ENCODE data around the gene CSRNP2.

CSRNP2 gene

GRCh38 chr12:51076236-51076930, 7.0 kb downstream of the CSRNP2 start:
- Histone ChIP-seq H3K4me3 (ENCODE audit: low read length) (no peak overlapping the region), H3K4me1 (ENCODE audit: insufficient read depth, low read length) (peaks cover 2% of the 10 kb centered on the region; the same call in 1 of the 2 replicates), H3K27me3 (ENCODE audit: insufficient read depth, low read length) (no peaks in the 10 kb centered on the region), H3K9me3 (ENCODE audit: insufficient read depth, low read depth, low read length) (no peaks in the 10 kb centered on the region), H3K9ac (ENCODE audit: low read depth, low read length) (no peak overlapping the region), H3K36me3 (ENCODE audit: insufficient read depth, low read depth, low read length) (peaks cover 29% of the 10 kb centered on the region), H3K27ac (ENCODE audit: low read length) (no peak overlapping the region)

- Histone ChIP-seq H3K4me3 (ENCODE audit: low read length) (no peak overlapping the region), H3K36me3 (ENCODE audit: insufficient read depth, low read depth, low read length) (peaks cover 39% of the 10 kb centered on the region), H3K4me1 (ENCODE audit: insufficient read depth, low read length) (no peaks in the 10 kb centered on the region), H3K27ac (ENCODE audit: low read length) (no peak overlapping the region), H3K9me3 (ENCODE audit: insufficient read depth, low read depth, low read length) (no peaks in the 10 kb centered on the region), H3K9ac (ENCODE audit: low read depth, low read length) (no peak overlapping the region), H3K27me3 (ENCODE audit: insufficient read depth, low read length) (no peaks in the 10 kb centered on the region)
Measured at GRCh38 chr12:51075390-51075789, 8.0 kb downstream of the CSRNP2 start.

GRCh38 chr12:51071663-51072062, 11.7 kb downstream of the CSRNP2 start:
- Histone ChIP-seq H3K9me3 (ENCODE audit: insufficient read depth, low read depth, low read length) (no peaks in the 10 kb centered on the region), H3K9ac (ENCODE audit: low read depth, low read length) (no peak overlapping the region), H3K27ac (ENCODE audit: low read length) (no peak overlapping the region), H3K36me3 (ENCODE audit: insufficient read depth, low read depth, low read length) (peaks cover 68% of the 10 kb centered on the region), H3K4me3 (ENCODE audit: low read length) (no peak overlapping the region), H3K4me1 (ENCODE audit: insufficient read depth, low read length) (no peaks in the 10 kb centered on the region), H3K27me3 (ENCODE audit: insufficient read depth, low read length) (no peaks in the 10 kb centered on the region)

GRCh38 chr12:51070004-51070403, 13.4 kb downstream of the CSRNP2 start:
- Histone ChIP-seq H3K9me3 (ENCODE audit: insufficient read depth, low read depth, low read length) (no peaks in the 10 kb centered on the region), H3K27ac (ENCODE audit: low read length) (no peak overlapping the region), H3K4me3 (ENCODE audit: low read length) (no peak overlapping the region), H3K36me3 (ENCODE audit: insufficient read depth, low read depth, low read length) (peaks cover 77% of the 10 kb centered on the region), H3K27me3 (ENCODE audit: insufficient read depth, low read length) (no peaks in the 10 kb centered on the region), H3K4me1 (ENCODE audit: insufficient read depth, low read length) (no peaks in the 10 kb centered on the region), H3K9ac (ENCODE audit: low read depth, low read length) (no peak overlapping the region)

DNA sequence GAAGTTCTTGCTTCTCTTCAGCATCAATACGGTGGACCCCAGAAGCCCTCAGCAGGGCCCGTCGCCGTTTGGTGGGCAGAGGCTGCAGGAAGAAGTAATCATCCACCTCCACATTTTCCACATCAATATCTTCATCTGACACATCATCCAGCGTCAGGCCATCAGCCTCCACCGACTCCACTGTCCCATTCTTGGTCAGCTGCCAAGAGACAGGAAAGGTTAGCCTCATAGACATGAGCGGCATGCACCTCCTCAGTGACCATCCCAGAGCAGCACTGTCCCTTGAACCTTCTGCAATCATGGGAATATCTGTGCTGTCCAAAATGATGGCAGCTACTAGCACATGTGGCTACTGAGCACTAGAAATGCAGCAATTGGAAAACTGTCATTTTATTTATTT, 15.6 kb downstream of the CSRNP2 start:
- H3K9ac ChIP-seq (ENCODE audit: low read depth, low read length) = no peak overlapping the region
- H3K4me3 ChIP-seq (ENCODE audit: low read length) = no peak overlapping the region
- H3K36me3 ChIP-seq (ENCODE audit: insufficient read depth, low read depth, low read length) = peaks cover 88% of the 10 kb centered on the region

GRCh38 chr12:51067229-51067628, 16.2 kb downstream of the CSRNP2 start:
- peaks cover 89% of the 10 kb centered on the region for H3K36me3 ChIP-seq (ENCODE audit: insufficient read depth, low read depth, low read length)
- no peak overlapping the region for H3K27ac ChIP-seq (ENCODE audit: low read length)
- no peak overlapping the region for H3K9ac ChIP-seq (ENCODE audit: low read depth, low read length)
- H3K4me3 ChIP-seq (ENCODE audit: low read length) = no peak overlapping the region
- no peaks in the 10 kb centered on the region for H3K27me3 ChIP-seq (ENCODE audit: insufficient read depth, low read length)
- no peaks in the 10 kb centered on the region for H3K9me3 ChIP-seq (ENCODE audit: insufficient read depth, low read depth, low read length)
- H3K4me1 ChIP-seq (ENCODE audit: insufficient read depth, low read length) = no peaks in the 10 kb centered on the region

More for the DNA sequence above, 15.6 kb downstream of the CSRNP2 start:
- H3K27ac ChIP-seq (ENCODE audit: low read length) = no peak overlapping the region
- H3K9me3 ChIP-seq (ENCODE audit: insufficient read depth, low read depth, low read length) = no peaks in the 10 kb centered on the region
- H3K4me1 ChIP-seq (ENCODE audit: insufficient read depth, low read length) = no peaks in the 10 kb centered on the region
- H3K27me3 ChIP-seq (ENCODE audit: insufficient read depth, low read length) = no peaks in the 10 kb centered on the region

DNA sequence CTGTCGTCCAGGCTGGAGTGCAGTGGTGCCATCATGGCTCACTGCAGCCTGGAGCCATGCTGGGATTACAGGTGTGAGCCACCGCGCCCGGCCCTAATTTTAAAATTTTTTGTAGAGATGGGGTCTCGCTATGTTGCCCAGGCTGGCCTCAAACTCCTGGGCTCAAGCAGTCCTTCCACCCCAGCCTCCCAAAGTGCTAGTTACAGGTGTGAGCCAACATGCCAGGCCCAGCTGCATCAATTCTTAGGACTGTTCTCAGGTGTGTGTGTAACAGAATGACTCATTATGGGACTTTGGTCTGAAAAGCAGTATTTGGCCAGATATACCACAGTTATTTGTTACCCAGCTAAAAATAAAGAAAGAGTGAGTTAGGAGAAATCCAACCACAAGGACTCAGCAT, 17.9 kb downstream of the CSRNP2 start:
- Histone ChIP-seq H3K9me3 (ENCODE audit: insufficient read depth, low read depth, low read length) (no peaks in the 10 kb centered on the region), H3K36me3 (ENCODE audit: insufficient read depth, low read depth, low read length) (peaks cover 84% of the 10 kb centered on the region)

DNA sequence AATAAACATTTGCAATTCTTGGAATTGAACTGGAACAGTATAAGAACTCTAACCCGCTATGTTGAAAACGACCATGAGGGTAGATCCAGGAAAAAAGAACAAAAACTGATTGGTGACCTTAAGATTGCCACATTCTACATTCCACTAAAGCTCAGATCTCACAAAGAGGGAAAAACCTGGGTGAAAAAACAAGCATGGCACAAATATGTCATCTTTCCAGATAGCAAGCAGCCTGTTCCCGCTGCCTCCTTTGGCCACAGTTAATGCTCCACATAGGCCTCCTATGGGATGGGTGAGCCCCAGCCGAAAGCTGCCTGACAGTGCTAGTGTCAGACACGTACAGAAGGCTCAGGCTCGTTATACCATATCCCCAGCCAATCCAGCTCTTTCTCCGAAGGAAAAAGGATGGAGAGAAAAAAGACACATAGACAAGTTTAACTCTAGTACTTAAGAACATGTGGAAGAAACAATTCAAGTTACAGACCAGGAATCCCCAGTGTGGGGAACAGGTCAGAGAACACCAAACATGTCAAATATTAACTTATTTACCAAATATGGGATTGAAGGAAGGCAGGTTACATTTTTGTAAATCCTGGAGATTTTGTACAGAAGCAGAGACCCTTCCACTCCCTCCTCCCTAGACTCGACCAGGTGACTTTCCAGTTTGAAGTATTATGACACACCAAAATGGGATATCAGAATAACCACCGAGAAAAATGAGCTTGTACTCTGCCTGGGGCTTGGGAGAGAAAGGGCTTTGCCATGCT, 20.6 kb downstream of the CSRNP2 start:
- Histone ChIP-seq H3K36me3 (ENCODE audit: insufficient read depth, low read depth, low read length) (peaks cover 92% of the 10 kb centered on the region), H3K4me1 (ENCODE audit: insufficient read depth, low read length) (no peaks in the 10 kb centered on the region), H3K4me3 (ENCODE audit: low read length) (no peak overlapping the region), H3K27ac (ENCODE audit: low read length) (no peak overlapping the region), H3K9ac (ENCODE audit: low read depth, low read length) (no peak overlapping the region), H3K9me3 (ENCODE audit: insufficient read depth, low read depth, low read length) (no peaks in the 10 kb centered on the region), H3K27me3 (ENCODE audit: insufficient read depth, low read length) (no peaks in the 10 kb centered on the region)

More for the DNA sequence above, 17.9 kb downstream of the CSRNP2 start:
- H3K4me1 ChIP-seq (ENCODE audit: insufficient read depth, low read length) = no peaks in the 10 kb centered on the region
- no peak overlapping the region for H3K9ac ChIP-seq (ENCODE audit: low read depth, low read length)
- H3K27me3 ChIP-seq (ENCODE audit: insufficient read depth, low read length) = no peaks in the 10 kb centered on the region
- no peak overlapping the region for H3K27ac ChIP-seq (ENCODE audit: low read length)
- no peak overlapping the region for H3K4me3 ChIP-seq (ENCODE audit: low read length)

- Histone ChIP-seq H3K4me3 (ENCODE audit: low read length) (no peak overlapping the region), H3K36me3 (ENCODE audit: insufficient read depth, low read depth, low read length) (peaks cover 87% of the 10 kb centered on the region), H3K4me1 (ENCODE audit: insufficient read depth, low read length) (no peaks in the 10 kb centered on the region), H3K27me3 (ENCODE audit: insufficient read depth, low read length) (no peaks in the 10 kb centered on the region), H3K27ac (ENCODE audit: low read length) (no peak overlapping the region), H3K9me3 (ENCODE audit: insufficient read depth, low read depth, low read length) (no peaks in the 10 kb centered on the region), H3K9ac (ENCODE audit: low read depth, low read length) (no peak overlapping the region)
Measured at GRCh38 chr12:51059086-51059485, 24.3 kb downstream of the CSRNP2 start.

DNA sequence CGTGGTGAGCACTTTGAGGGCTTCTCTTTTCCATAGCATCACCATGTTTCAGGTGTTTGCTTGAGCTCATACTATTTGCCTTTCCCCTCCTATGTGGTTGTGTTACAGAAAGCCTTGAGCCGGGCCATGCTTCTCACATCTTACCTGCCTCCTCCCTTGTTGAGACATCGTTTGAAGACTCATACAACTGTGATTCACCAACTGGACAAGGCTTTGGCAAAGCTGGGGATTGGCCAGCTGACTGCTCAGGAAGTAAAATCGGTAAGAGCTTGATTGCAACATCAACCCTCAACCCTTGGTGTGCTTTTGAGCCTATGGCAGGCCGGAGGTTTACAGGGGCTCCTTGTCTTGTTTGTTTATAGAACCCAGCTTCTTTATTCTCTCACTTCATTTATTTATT, 27.2 kb downstream of the CSRNP2 start:
- no peak overlapping the region for H3K27ac ChIP-seq (ENCODE audit: low read length)
- peaks cover 80% of the 10 kb centered on the region for H3K36me3 ChIP-seq (ENCODE audit: insufficient read depth, low read depth, low read length)
- H3K27me3 ChIP-seq (ENCODE audit: insufficient read depth, low read length) = no peaks in the 10 kb centered on the region
- H3K9me3 ChIP-seq (ENCODE audit: insufficient read depth, low read depth, low read length) = no peaks in the 10 kb centered on the region
- H3K4me1 ChIP-seq (ENCODE audit: insufficient read depth, low read length) = no peaks in the 10 kb centered on the region
- no peak overlapping the region for H3K9ac ChIP-seq (ENCODE audit: low read depth, low read length)
- no peak overlapping the region for H3K4me3 ChIP-seq (ENCODE audit: low read length)

- Histone ChIP-seq H3K9ac (ENCODE audit: low read depth, low read length) (no peak overlapping the region), H3K27me3 (ENCODE audit: insufficient read depth, low read length) (no peaks in the 10 kb centered on the region), H3K36me3 (ENCODE audit: insufficient read depth, low read depth, low read length) (peaks cover 73% of the 10 kb centered on the region), H3K9me3 (ENCODE audit: insufficient read depth, low read depth, low read length) (no peaks in the 10 kb centered on the region), H3K4me1 (ENCODE audit: insufficient read depth, low read length) (no peaks in the 10 kb centered on the region), H3K4me3 (ENCODE audit: low read length) (no peak overlapping the region), H3K27ac (ENCODE audit: low read length) (no peak overlapping the region)
Measured at GRCh38 chr12:51055060-51055459, 28.3 kb downstream of the CSRNP2 start.

- H3K4me1 ChIP-seq (ENCODE audit: insufficient read depth, low read length) = peaks cover 8% of the 10 kb centered on the region; the same call in 1 of the 2 replicates
- no peaks in the 10 kb centered on the region for H3K27me3 ChIP-seq (ENCODE audit: insufficient read depth, low read length)
- H3K9me3 ChIP-seq (ENCODE audit: insufficient read depth, low read depth, low read length) = no peaks in the 10 kb centered on the region
- H3K36me3 ChIP-seq (ENCODE audit: insufficient read depth, low read depth, low read length) = peaks cover 53% of the 10 kb centered on the region
- no peak overlapping the region for H3K9ac ChIP-seq (ENCODE audit: low read depth, low read length)
- H3K4me3 ChIP-seq (ENCODE audit: low read length) = no peak overlapping the region
- no peak overlapping the region for H3K27ac ChIP-seq (ENCODE audit: low read length)
Measured at GRCh38 chr12:51051787-51052186, 31.6 kb downstream of the CSRNP2 start.
